Measurements from ENCODE around the gene YPEL4.

DNA sequence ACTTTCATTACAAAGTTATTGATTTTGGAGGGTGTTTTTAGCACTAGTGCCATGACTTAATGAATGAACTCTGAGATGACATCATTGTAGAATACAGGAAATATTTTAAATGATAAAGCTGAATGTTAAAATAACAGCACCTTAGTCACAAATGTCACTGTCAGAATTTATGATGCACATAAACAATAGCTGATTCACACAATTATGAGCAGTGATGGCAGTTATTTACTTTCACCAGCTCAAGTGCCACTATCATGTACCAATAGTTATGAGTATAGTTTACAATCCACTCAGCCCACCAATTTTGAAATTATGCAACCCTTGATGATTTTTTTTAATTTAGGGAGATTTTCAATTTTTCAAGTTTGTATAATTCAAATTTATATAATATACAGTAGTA, 29.2 kb downstream of the YPEL4 start:
- TF ChIP-seq, protein P1, sequence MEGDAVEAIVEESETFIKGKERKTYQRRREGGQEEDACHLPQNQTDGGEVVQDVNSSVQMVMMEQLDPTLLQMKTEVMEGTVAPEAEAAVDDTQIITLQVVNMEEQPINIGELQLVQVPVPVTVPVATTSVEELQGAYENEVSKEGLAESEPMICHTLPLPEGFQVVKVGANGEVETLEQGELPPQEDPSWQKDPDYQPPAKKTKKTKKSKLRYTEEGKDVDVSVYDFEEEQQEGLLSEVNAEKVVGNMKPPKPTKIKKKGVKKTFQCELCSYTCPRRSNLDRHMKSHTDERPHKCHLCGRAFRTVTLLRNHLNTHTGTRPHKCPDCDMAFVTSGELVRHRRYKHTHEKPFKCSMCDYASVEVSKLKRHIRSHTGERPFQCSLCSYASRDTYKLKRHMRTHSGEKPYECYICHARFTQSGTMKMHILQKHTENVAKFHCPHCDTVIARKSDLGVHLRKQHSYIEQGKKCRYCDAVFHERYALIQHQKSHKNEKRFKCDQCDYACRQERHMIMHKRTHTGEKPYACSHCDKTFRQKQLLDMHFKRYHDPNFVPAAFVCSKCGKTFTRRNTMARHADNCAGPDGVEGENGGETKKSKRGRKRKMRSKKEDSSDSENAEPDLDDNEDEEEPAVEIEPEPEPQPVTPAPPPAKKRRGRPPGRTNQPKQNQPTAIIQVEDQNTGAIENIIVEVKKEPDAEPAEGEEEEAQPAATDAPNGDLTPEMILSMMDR (IDR thresholded peaks at IDR 0.05) = no peak
- no peak for TF ChIP-seq POLR2A (IDR thresholded peaks at IDR 0.05)
